ENCODE data around the gene PCYOX1L. TPM values are rescaled to one million over a fixed set of nuclear protein-coding genes. Genes with fewer than 3 reads are reported as not detected.
A peak's percentile ranks its signal among the peaks of the same experiment; 100 is the strongest.

The PCYOX1L gene
- polyA plus RNA-seq (2013, experiment 1 of 2; ENCODE audit: insufficient read length), result 7.8 TPM
- 7.1 TPM for polyA plus RNA-seq (2013, experiment 2 of 2; ENCODE audit: insufficient read length)

GRCh38 chr5:149357370-149358293 is at the start of gene PCYOX1L:
Gene PCYOX1L, plus strand, starts transcription at chr5:149358046. Its CDS starts 23 bp downstream, at chr5:149358069.
- DNase-seq, result peak; percentile 94

- DNase-seq, result no peak
Measured at GRCh38 chr5:149309354-149309753, 48.5 kb upstream of the PCYOX1L start.

- DNase-seq, result no peak
Measured at GRCh38 chr5:149310488-149310887, 47.4 kb upstream of the PCYOX1L start.

GRCh38 chr5:149310947-149311658 is 46.7 kb upstream of the PCYOX1L start:
- DNase-seq, result peak; percentile 71

- no peak for DNase-seq
Measured at GRCh38 chr5:149313151-149313841, 44.5 kb upstream of the PCYOX1L start.

GRCh38 chr5:149314571-149315111 is 43.2 kb upstream of the PCYOX1L start:
- DNase-seq, result no peak

- no peak for DNase-seq
Measured at GRCh38 chr5:149315753-149316152, 42.1 kb upstream of the PCYOX1L start.

- DNase-seq, result peak; percentile 65
Measured at GRCh38 chr5:149317281-149318048, 40.4 kb upstream of the PCYOX1L start.

GRCh38 chr5:149319174-149319573 is 38.7 kb upstream of the PCYOX1L start:
- DNase-seq, result no peak

GRCh38 chr5:149320791-149321330 is 37.0 kb upstream of the PCYOX1L start:
- peak; percentile 96 for DNase-seq

- DNase-seq, result no peak
Measured at GRCh38 chr5:149322518-149322917, 35.3 kb upstream of the PCYOX1L start.

GRCh38 chr5:149323210-149323609 is 34.6 kb upstream of the PCYOX1L start:
- DNase-seq, result no peak

- DNase-seq, result no peak
Measured at GRCh38 chr5:149323621-149324205, 34.1 kb upstream of the PCYOX1L start.

GRCh38 chr5:149324641-149325040 is 33.2 kb upstream of the PCYOX1L start:
- no peak for DNase-seq

- peak; percentile 28 for DNase-seq
Measured at GRCh38 chr5:149325166-149325735, 32.6 kb upstream of the PCYOX1L start.

- no peak for DNase-seq
Measured at GRCh38 chr5:149325894-149326293, 32.0 kb upstream of the PCYOX1L start.

GRCh38 chr5:149326611-149327010 is 31.2 kb upstream of the PCYOX1L start:
- DNase-seq, result no peak

GRCh38 chr5:149328177-149328576 is 29.7 kb upstream of the PCYOX1L start:
- no peak for DNase-seq

GRCh38 chr5:149333711-149334443 is 24.0 kb upstream of the PCYOX1L start:
- DNase-seq, result peak; percentile 81

GRCh38 chr5:149337736-149338135 is 20.1 kb upstream of the PCYOX1L start:
- no peak for DNase-seq

Data from fibroblast of skin of scalp (primary cell).